GM12878 (cell line): ENCODE data around the gene SCARF1.

Source experiments
- BRCA1 ChIP-seq: IDR thresholded peaks from 2 replicates; pipeline ENCODE4 v1.6.1; 2011; ENCODE audit warnings: low read depth, low read length, improper control_type of control experiment
- ESRRA ChIP-seq: IDR thresholded peaks from 2 replicates; pipeline ENCODE4 v1.6.1; 2012; ENCODE audit warnings: mild to moderate bottlenecking, low read length, improper control_type of control experiment
- EZH2 ChIP-seq: IDR thresholded peaks from 2 replicates; pipeline ENCODE4 v1.6.1; 2012; ENCODE audit warnings: low read depth, mild to moderate bottlenecking, control low read depth, inconsistent platforms, low read length, borderline replicate concordance; ENCODE audit not compliant: control insufficient read depth
- FOXM1 ChIP-seq: IDR thresholded peaks from 2 replicates; pipeline ENCODE4 v1.6.1; 2012; ENCODE audit warnings: low read depth, mild to moderate bottlenecking, inconsistent platforms, low read length, moderate library complexity
- MTA3 ChIP-seq: IDR thresholded peaks from 2 replicates; pipeline ENCODE4 v1.6.1; 2012; ENCODE audit warnings: low read length, inconsistent platforms, borderline replicate concordance
- MXI1 ChIP-seq: fragments of 150-350 bp; IDR thresholded peaks from 2 replicates; pipeline ENCODE4 v1.6.1; 2011; ENCODE audit warnings: low read depth, mild to moderate bottlenecking, inconsistent platforms, low read length, improper control_type of control experiment
- MYC ChIP-seq: IDR thresholded peaks from 2 replicates; pipeline ENCODE4 v1.6.1; 2011; ENCODE audit warnings: mild to moderate bottlenecking, low read length, moderate library complexity, inconsistent platforms; ENCODE audit not compliant: insufficient read depth, insufficient replicate concordance, insufficient read length, severe bottlenecking
- PAX8 ChIP-seq: fragments of 450-650 bp; IDR thresholded peaks from 2 replicates; pipeline ENCODE4 v1.6.1; 2017; ENCODE audit warnings: mild to moderate bottlenecking, moderate library complexity
- SMAD5 ChIP-seq: IDR thresholded peaks from 2 replicates; pipeline ENCODE4 v1.6.1; 2016; ENCODE audit warnings: antibody characterized with exemption, low read depth
- SMARCA5 ChIP-seq: fragments of 450-650 bp; IDR thresholded peaks from 2 replicates; pipeline ENCODE4 v1.6.1; 2017; ENCODE audit warnings: mild to moderate bottlenecking
- TF ChIP-seq, protein P1 (sequence below), 3 experiments: IDR thresholded peaks in 2 of 3; conservative IDR thresholded peaks in 1 of 3; 2 replicates each; pipeline ENCODE4 v1.5.1; 2011; ENCODE audit warnings: low read depth in 3 of 3, low read length in 3 of 3, mild to moderate bottlenecking in 3 of 3, control low read depth in 2 of 3, moderate library complexity in 2 of 3, inconsistent platforms in 1 of 3, mixed read lengths in 1 of 3; ENCODE audit not compliant: control insufficient read depth in 2 of 3, insufficient read depth in 1 of 3; ENCODE audit errors: extremely low read depth in 1 of 3
- TF ChIP-seq, protein P2 (sequence below): IDR thresholded peaks from 2 replicates; pipeline ENCODE4 v1.6.1; 2012; ENCODE audit warnings: low read depth, low read length, improper control_type of control experiment
- TF ChIP-seq, protein P3 (sequence below): IDR thresholded peaks from 2 replicates; pipeline ENCODE4 v1.6.1; 2012; ENCODE audit warnings: mild to moderate bottlenecking, low read depth, low read length

DNA sequence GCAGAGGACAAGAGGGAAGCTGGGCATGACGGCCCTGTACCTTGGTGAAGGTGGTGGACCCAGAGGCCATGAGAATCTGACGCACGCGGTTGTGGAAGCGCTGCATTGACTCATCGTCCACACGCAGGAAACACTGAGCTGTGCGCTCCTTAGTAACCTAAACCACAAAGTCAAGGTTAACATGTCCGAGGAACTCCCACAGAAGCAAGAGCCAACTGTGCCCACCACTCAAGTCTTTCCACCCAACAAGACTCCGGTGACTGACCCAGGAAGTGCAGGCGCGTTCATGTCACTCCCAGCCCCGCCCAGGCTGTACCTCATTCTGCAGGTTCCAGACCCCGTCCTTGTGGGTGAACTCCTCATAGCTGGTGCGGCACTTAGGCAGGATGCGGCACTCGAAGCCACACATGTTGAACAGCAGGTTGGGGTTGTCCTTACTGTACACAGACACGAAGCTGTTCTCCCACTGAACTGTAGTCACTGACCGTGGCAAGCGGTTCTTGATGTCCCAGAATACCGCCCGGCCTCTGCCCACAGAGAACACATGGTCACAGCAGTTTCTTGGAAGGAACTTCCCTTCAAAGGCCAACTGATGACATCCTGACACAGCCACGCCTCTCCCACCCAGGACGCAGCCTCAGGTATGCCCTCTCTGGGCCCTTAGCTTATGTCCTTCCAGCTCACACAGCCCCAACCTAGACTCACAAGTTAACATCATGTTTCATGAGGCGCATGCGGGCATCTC lies 27.7 kb upstream of the SCARF1 start:
- TF ChIP-seq SMAD5 (no peak), ESRRA (no peak), EZH2 (no peak), SMARCA5 (no peak), MXI1 (no peak), BRCA1 (no peak), PAX8 (no peak), FOXM1 (no peak), MTA3 (no peak), MYC (no peak)
- TF ChIP-seq, protein P1, sequence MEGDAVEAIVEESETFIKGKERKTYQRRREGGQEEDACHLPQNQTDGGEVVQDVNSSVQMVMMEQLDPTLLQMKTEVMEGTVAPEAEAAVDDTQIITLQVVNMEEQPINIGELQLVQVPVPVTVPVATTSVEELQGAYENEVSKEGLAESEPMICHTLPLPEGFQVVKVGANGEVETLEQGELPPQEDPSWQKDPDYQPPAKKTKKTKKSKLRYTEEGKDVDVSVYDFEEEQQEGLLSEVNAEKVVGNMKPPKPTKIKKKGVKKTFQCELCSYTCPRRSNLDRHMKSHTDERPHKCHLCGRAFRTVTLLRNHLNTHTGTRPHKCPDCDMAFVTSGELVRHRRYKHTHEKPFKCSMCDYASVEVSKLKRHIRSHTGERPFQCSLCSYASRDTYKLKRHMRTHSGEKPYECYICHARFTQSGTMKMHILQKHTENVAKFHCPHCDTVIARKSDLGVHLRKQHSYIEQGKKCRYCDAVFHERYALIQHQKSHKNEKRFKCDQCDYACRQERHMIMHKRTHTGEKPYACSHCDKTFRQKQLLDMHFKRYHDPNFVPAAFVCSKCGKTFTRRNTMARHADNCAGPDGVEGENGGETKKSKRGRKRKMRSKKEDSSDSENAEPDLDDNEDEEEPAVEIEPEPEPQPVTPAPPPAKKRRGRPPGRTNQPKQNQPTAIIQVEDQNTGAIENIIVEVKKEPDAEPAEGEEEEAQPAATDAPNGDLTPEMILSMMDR (IDR thresholded peaks at IDR 0.05 in 2 of 3, conservative IDR thresholded peaks at IDR 0.05 in 1 of 3; ENCODE audit: control insufficient read depth in 2 of 3, extremely low read depth in 1 of 3, insufficient read depth in 1 of 3, low read depth in 3 of 3, low read length in 3 of 3): no peak
- TF ChIP-seq, protein P2, sequence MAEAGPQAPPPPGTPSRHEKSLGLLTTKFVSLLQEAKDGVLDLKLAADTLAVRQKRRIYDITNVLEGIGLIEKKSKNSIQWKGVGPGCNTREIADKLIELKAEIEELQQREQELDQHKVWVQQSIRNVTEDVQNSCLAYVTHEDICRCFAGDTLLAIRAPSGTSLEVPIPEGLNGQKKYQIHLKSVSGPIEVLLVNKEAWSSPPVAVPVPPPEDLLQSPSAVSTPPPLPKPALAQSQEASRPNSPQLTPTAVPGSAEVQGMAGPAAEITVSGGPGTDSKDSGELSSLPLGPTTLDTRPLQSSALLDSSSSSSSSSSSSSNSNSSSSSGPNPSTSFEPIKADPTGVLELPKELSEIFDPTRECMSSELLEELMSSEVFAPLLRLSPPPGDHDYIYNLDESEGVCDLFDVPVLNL: no peak
- TF ChIP-seq, protein P3, sequence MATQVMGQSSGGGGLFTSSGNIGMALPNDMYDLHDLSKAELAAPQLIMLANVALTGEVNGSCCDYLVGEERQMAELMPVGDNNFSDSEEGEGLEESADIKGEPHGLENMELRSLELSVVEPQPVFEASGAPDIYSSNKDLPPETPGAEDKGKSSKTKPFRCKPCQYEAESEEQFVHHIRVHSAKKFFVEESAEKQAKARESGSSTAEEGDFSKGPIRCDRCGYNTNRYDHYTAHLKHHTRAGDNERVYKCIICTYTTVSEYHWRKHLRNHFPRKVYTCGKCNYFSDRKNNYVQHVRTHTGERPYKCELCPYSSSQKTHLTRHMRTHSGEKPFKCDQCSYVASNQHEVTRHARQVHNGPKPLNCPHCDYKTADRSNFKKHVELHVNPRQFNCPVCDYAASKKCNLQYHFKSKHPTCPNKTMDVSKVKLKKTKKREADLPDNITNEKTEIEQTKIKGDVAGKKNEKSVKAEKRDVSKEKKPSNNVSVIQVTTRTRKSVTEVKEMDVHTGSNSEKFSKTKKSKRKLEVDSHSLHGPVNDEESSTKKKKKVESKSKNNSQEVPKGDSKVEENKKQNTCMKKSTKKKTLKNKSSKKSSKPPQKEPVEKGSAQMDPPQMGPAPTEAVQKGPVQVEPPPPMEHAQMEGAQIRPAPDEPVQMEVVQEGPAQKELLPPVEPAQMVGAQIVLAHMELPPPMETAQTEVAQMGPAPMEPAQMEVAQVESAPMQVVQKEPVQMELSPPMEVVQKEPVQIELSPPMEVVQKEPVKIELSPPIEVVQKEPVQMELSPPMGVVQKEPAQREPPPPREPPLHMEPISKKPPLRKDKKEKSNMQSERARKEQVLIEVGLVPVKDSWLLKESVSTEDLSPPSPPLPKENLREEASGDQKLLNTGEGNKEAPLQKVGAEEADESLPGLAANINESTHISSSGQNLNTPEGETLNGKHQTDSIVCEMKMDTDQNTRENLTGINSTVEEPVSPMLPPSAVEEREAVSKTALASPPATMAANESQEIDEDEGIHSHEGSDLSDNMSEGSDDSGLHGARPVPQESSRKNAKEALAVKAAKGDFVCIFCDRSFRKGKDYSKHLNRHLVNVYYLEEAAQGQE: no peak
